Measurements from ENCODE around the gene SLC39A7. TPM values are rescaled to one million over a fixed set of nuclear protein-coding genes. Genes with fewer than 3 reads are reported as not detected.
"Not testable (repeated sequence)": the region's sequence is repeated elsewhere in the genome, so short reads cannot be mapped to it uniquely, and the experiment has no call there.

SLC39A7 gene
- total RNA-seq, 1 donor from 2014 or later = 143 TPM

DNA sequence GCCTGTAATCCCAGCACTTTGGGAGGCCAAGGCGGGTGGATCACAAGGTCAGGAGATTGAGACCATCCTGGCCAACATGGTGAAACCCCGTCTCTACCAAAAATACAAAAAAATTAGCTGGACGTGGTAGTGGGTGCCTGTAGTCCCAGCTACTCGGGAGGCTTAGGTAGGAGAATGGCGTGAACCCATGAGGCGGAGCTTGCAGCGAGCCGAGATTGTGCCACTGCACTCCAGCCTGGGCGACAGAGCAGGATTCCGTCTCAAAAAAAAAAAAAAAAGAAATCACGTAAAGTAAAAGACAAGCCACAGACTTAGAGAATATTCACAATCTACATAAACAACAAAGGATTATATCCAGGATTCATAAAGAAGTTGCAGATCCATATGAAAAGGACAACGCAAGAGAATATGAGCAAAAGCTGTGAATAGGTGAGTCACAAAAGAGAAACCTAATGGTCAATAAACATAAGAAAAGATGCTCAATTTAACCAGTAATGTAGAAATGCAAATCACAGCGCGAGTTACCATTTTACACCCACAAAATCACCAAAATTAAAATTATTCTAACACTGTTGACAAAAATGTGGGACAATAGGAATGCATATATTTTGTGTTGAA lies 25.9 kb downstream of the SLC39A7 start:
- not testable (repeated sequence) for DNase-seq (ENCODE audit: extremely low read depth, low read depth, low spot score)

GRCh38 chr6:33235221-33235634 lies 34.6 kb downstream of the SLC39A7 start:
- no peak for DNase-seq (ENCODE audit: extremely low read depth, low read depth, low spot score)

DNA sequence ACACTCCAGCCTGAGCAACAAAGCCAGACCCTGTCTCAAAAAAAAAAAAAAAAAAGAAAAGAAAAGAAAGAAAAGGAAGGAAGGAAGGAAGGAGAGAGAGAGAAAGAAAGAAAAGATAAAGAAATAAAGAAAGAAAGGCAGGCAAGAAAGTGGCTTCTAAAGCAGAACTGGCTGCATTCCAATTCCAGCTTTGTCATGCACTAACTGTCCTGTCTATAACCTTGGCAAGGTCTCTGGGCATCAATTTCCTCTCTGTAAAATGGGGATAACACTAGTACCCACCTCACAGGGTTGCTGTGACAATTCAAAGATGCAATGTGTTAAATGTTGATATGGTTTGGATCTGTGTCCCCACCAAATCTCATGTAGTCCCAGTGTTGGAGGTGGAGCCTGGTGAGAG lies 35.7 kb downstream of the SLC39A7 start:
- no peak for DNase-seq (ENCODE audit: extremely low read depth, low read depth, low spot score)

- DNase-seq (ENCODE audit: extremely low read depth, low read depth, low spot score) = no peak
Observed at GRCh38 chr6:33236852-33237251, 36.2 kb downstream of the SLC39A7 start.

GRCh38 chr6:33237741-33238140 lies 37.1 kb downstream of the SLC39A7 start:
- DNase-seq (ENCODE audit: extremely low read depth, low read depth, low spot score) = no peak

DNA sequence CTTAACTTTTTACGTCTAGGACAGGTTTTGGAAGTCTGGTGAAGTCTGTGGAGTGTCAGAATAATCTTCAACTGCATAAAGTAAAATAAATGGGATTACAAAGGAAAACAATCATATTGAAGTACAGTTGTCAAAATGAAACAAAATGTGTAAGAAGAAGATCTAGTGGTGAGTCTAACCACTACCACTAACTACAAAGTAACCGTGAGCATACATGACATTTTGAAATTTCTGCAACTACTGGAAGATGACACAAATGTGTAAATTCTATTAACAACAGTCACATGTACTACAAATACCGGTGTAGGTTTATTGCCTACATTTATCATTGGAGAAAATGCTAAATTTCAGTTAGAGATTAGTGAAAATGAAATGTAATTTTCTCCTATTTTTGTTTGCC lies 41.3 kb downstream of the SLC39A7 start:
- DNase-seq (ENCODE audit: extremely low read depth, low read depth, low spot score) = no peak

DNA sequence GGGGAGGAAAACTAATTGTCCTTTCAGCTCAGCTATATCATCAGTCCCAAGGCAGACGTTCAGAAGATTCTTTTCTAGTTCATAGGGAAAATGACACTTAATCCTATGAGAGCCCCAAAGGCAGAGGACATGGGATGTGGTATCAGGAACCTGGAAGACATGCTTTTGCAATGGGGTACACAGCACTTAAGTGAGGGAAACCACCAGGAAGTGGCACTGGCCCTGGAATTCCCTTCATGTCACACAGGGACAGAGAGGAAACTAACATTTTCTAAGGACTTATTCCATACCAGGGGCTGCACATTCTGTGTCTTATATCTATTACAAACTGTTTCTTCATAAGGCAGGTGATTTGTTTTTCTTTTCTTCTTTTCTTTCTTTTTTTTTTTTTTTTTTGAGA lies 42.8 kb downstream of the SLC39A7 start:
- DNase-seq (ENCODE audit: extremely low read depth, low read depth, low spot score) = no peak

DNA sequence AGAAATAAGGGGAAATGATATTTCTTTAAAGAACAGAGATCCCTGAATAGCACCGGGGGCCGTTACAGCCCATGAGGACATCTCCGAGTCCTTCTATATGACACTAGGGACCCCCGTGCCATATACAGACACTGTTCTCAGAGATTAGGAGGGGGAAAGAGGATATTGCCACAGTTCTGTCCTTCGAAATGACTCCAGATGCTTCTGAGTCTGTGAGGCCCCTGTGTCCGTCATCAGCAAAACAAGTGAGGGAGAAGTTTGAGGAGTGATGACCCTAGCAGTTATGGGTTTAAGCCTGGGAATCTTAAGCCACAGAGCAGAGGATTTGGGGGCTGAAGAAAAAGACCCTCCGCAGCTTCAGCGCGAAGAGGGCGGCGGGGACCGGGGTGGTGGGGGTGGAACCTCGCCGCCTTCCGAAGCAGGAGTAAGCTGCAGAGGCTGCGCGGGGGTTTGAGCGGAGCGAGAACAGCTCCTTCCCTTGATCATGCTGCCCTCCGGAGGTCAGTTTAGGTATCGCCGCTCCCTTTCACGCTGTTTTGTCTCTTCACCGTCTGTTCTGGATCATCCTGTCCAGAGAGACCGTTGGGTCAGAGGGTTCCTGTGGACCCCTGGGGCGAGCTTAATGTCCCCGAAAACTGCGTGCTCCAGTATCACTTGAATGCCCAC lies 47.4 kb downstream of the SLC39A7 start:
- DNase-seq (ENCODE audit: extremely low read depth, low read depth, low spot score) = peak; percentile 48

- no peak for DNase-seq (ENCODE audit: extremely low read depth, low read depth, low spot score)
Observed at GRCh38 chr6:33248643-33248931, 47.9 kb downstream of the SLC39A7 start.

DNA sequence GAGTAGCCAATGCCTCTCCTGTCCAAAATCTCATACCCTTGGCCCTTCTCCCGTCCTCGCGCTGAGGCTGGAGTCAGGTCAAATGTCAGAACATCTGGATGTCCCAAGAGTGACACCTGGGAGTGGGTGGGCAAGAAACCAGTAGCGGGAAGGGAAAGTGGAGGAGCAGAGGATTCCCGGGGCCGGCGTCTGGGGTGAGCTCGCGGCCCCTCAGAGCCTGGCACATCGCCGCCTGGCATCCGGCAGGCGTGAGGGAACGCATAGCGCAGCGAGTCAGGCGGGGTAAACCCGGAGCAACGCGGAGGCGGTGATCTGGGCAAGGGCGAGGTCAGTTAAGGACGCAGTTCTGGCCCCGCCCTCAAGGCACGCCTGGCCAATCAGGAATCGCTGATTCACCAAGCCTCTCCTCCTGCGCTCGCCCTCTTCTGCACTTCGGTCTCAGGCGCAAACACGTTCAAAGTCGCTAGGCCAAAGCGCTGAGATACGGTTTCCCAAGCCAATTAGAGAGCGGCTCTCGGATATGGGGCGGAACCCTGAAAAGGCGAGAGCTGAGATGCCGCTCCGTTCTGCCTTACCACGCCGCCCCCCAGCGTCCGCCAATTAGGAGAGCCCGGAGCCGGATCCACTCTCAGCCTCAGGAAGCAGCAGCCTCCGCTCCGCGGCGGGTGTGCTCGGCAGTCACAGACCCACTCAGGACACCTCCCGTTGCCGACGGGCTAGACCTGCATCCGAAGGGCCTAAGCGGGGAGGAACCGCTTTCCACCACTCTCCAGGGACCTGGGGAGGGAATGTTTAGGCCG lies 48.5 kb downstream of the SLC39A7 start:
- DNase-seq (ENCODE audit: extremely low read depth, low read depth, low spot score) = peak; percentile 97

DNA sequence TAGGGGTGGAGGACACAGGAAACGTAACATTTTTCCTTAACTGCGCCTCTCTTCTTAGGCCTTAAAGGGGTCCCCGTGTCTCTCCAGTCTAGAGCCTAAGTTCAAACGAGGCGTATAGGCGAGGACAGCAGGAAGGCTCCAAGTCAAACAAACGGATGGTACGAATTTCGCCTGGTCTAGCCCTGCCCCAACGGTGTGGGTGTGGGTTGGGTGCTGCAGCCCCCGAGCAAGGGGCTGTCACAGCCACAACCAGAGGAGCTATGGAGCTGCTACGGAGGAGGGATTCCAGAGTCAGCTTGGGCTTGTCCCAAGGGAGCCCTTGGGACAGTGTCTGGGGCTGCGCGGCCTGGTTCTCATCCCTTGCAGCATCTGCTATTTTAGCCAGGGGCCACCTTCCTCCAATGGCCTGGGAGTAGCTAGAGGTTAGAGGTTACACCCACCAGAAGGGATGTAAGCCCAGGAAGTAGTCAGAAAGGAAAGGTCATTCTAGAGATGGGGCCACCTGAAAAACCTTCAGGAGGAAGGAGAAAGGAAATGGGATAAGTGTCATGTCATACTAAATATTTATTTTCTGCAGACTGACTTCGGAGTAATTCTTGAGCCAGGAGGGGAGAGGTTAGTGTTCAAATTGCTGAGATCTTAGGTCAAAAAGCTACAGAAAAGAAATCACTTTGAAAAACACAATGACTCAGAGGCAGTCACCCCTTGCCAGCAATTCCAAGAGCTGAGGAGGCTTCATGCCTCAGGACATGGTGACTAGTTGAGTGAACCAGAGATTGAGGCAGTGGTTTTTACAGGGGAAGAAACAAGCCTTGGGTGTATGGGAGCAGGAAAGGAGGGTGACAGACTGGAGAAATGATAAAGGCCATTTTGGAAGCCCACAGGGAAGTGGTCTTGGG lies 49.3 kb downstream of the SLC39A7 start:
- DNase-seq (ENCODE audit: extremely low read depth, low read depth, low spot score) = no peak

- DNase-seq (ENCODE audit: extremely low read depth, low read depth, low spot score) = no peak
Observed at GRCh38 chr6:33250731-33251130, 50.1 kb downstream of the SLC39A7 start.

- no peak for DNase-seq (ENCODE audit: extremely low read depth, low read depth, low spot score)
Observed at GRCh38 chr6:33251395-33252012, 50.8 kb downstream of the SLC39A7 start.

GRCh38 chr6:33252759-33253158 lies 52.1 kb downstream of the SLC39A7 start:
- no peak for DNase-seq (ENCODE audit: extremely low read depth, low read depth, low spot score)

Other genes with a start within 250 kb of the SLC39A7 start
- 0.53 and 0.99 TPM in 2 replicates for gene HLA-DMA, start 247.8 kb upstream of the SLC39A7 start, total RNA-seq
- 116 and 138 TPM in 2 replicates for gene BRD2, start 232.3 kb upstream of the SLC39A7 start, total RNA-seq
- gene HLA-DOA, start 191.3 kb upstream of the SLC39A7 start, total RNA-seq = not detected in 2 replicates
- 7.3 and 12.8 TPM in 2 replicates for gene HLA-DPA1, start 127.2 kb upstream of the SLC39A7 start, total RNA-seq
- 2.4 and 8.0 TPM in 2 replicates for gene HLA-DPB1, start 124.9 kb upstream of the SLC39A7 start, total RNA-seq
- gene COL11A2, start 8.4 kb upstream of the SLC39A7 start, total RNA-seq = under 0.01 and 0.53 TPM in 2 replicates
- gene RXRB, start 202 bp upstream of the SLC39A7 start, total RNA-seq = 24.6 and 25.2 TPM in 2 replicates
- gene HSD17B8, start 3.8 kb downstream of the SLC39A7 start, total RNA-seq = 4.0 and 8.0 TPM in 2 replicates
- gene RING1, start 7.6 kb downstream of the SLC39A7 start, total RNA-seq = 9.6 and 15.2 TPM in 2 replicates
- gene VPS52, start 71.0 kb downstream of the SLC39A7 start, total RNA-seq = 29.6 and 34.5 TPM in 2 replicates
- 2,187 and 4,134 TPM in 2 replicates for gene RPS18, start 71.2 kb downstream of the SLC39A7 start, total RNA-seq
- gene B3GALT4, start 76.3 kb downstream of the SLC39A7 start, total RNA-seq = 4.5 and 6.8 TPM in 2 replicates
- 63.4 and 91.0 TPM in 2 replicates for gene WDR46, start 88.4 kb downstream of the SLC39A7 start, total RNA-seq
- gene PFDN6, start 88.7 kb downstream of the SLC39A7 start, total RNA-seq = 34.1 and 40.8 TPM in 2 replicates
- gene RGL2, start 98.1 kb downstream of the SLC39A7 start, total RNA-seq = 51.6 and 65.5 TPM in 2 replicates
- 244 and 415 TPM in 2 replicates for gene TAPBP, start 113.2 kb downstream of the SLC39A7 start, total RNA-seq
- gene ZBTB22, start 116.9 kb downstream of the SLC39A7 start, total RNA-seq = 11.0 and 12.4 TPM in 2 replicates
- 47.0 and 58.9 TPM in 2 replicates for gene DAXX, start 122.1 kb downstream of the SLC39A7 start, total RNA-seq
- gene KIFC1, start 191.0 kb downstream of the SLC39A7 start, total RNA-seq = 3.9 and 21.9 TPM in 2 replicates
- gene PHF1, start 210.1 kb downstream of the SLC39A7 start, total RNA-seq = 21.5 and 34.8 TPM in 2 replicates
- gene CUTA, start 217.2 kb downstream of the SLC39A7 start, total RNA-seq = 140 and 146 TPM in 2 replicates
- 3.1 and 6.1 TPM in 2 replicates for gene SYNGAP1, start 219.2 kb downstream of the SLC39A7 start, total RNA-seq